GM12878 (cell line): ENCODE measurements around the gene BTG2. TPM values are rescaled to one million over a fixed set of nuclear protein-coding genes. Genes with fewer than 3 reads are reported as not detected.

ENCODE experiments used
- BCL11A ChIP-seq: IDR thresholded peaks from 2 replicates; pipeline ENCODE4 v1.6.1; 2011; ENCODE audit warnings: low read depth, low read length
- CBX3 ChIP-seq: fragments of 200-600 bp; sonication (generic); IDR thresholded peaks from 2 replicates; pipeline ENCODE4 v1.6.1; 2016; ENCODE audit warnings: low read depth, borderline replicate concordance
- CBX5 ChIP-seq: sonication (generic); IDR thresholded peaks from 2 replicates; pipeline ENCODE4 v1.6.1; 2016; ENCODE audit warnings: low read depth, moderate library complexity, mild to moderate bottlenecking, inconsistent platforms
- CEBPB ChIP-seq, 2 experiments: fragments of 150-350 bp in 1 of 2; IDR thresholded peaks; 2 replicates each; pipeline ENCODE4 v1.6.1; 2012 to 2014; ENCODE audit warnings: low read depth in 2 of 2, low read length in 2 of 2, borderline replicate concordance in 1 of 2, inconsistent platforms in 1 of 2
- EED ChIP-seq: sonication (generic); IDR thresholded peaks from 2 replicates; pipeline ENCODE4 v1.6.1; 2016; ENCODE audit warnings: antibody characterized with exemption, low read depth
- ESRRA ChIP-seq: IDR thresholded peaks from 2 replicates; pipeline ENCODE4 v1.6.1; 2012; ENCODE audit warnings: mild to moderate bottlenecking, low read length, improper control_type of control experiment
- MEF2A ChIP-seq: IDR thresholded peaks from 2 replicates; pipeline ENCODE4 v1.6.1; 2011; ENCODE audit warnings: low read depth, mild to moderate bottlenecking, low read length, moderate library complexity; ENCODE audit not compliant: insufficient read depth
- MTA3 ChIP-seq: IDR thresholded peaks from 2 replicates; pipeline ENCODE4 v1.6.1; 2012; ENCODE audit warnings: low read length, inconsistent platforms, borderline replicate concordance
- NFYA ChIP-seq: IDR thresholded peaks from 2 replicates; pipeline ENCODE4 v1.6.1; 2011; ENCODE audit warnings: low read depth, mild to moderate bottlenecking, low read length, improper control_type of control experiment, borderline replicate concordance
- RBBP5 ChIP-seq: fragments of 200-600 bp; sonication (generic); conservative IDR thresholded peaks from 2 replicates; pipeline ENCODE4 v1.6.1; 2016
- SMC3 ChIP-seq: IDR thresholded peaks from 2 replicates; pipeline ENCODE4 v1.6.1; 2011; ENCODE audit warnings: low read length, improper control_type of control experiment, borderline replicate concordance
- STAT3 ChIP-seq: IDR thresholded peaks from 2 replicates; pipeline ENCODE4 v1.6.1; 2011; ENCODE audit warnings: low read depth, low read length, improper control_type of control experiment
- TCF3 ChIP-seq: IDR thresholded peaks from 2 replicates; pipeline ENCODE4 v1.6.1; 2012; ENCODE audit warnings: low read depth, mild to moderate bottlenecking, low read length, borderline replicate concordance; ENCODE audit not compliant: insufficient read depth
- YY1 ChIP-seq: IDR thresholded peaks from 2 replicates; pipeline ENCODE4 v1.6.1; 2011; ENCODE audit warnings: low read depth, mild to moderate bottlenecking, low read length
- ZNF217 ChIP-seq: fragments of 450-650 bp; IDR thresholded peaks from 2 replicates; pipeline ENCODE4 v1.6.1; 2017; ENCODE audit warnings: antibody characterized with exemption, mild to moderate bottlenecking
- polyA plus RNA-seq, 11 experiments: library from polyadenylated mRNA; depleted of rRNA in 4 of 11; unstranded in 6 of 11; stranded (reverse) in 5 of 11; fragments of >200 nt; fragmentation: Nextera tagmentation in 4 of 11; fragmentation: Illumina TruSeq in 1 of 11; extraction: Ambion mirVana in 4 of 11; extraction: Trizol in 1 of 11; gene quantifications; 1 replicate in 1 of 11; 2 replicates in 10 of 11; pipeline versions ENCODE4 v1.2.1 to v1.2.3, GENCODE V29; 2011 to 2016; ENCODE audit warnings: inconsistent platforms in 2 of 11, missing spikeins in 2 of 11, low read depth in 1 of 11
- total RNA-seq, 4 experiments: library from RNA; depleted of rRNA in 3 of 4; stranded (reverse); fragments of >200 nt in 3 of 4; fragmentation: Illumina TruSeq in 1 of 4; extraction: Trizol in 1 of 4; gene quantifications; 2 replicates each; pipeline versions ENCODE4 v1.2.1 to v1.2.3, GENCODE V29; 2013 to 2021
- TF ChIP-seq, protein P1 (sequence below): fragments of 450-650 bp; IDR thresholded peaks from 2 replicates; pipeline ENCODE4 v1.6.1; 2016; ENCODE audit warnings: mild to moderate bottlenecking
- TF ChIP-seq, protein P2 (sequence below): fragments of 450-650 bp; formaldehyde crosslinking; IDR thresholded peaks from 2 replicates; pipeline ENCODE4 v1.5.0; 2022; ENCODE audit warnings: mild to moderate bottlenecking, missing genetic modification characterization
- TF ChIP-seq, protein P3 (sequence below): fragments of 450-650 bp; IDR thresholded peaks from 2 replicates; pipeline ENCODE4 v1.6.1; 2014; ENCODE audit warnings: mild to moderate bottlenecking
- TF ChIP-seq, protein P4 (sequence below): fragments of 450-650 bp; conservative IDR thresholded peaks from 2 replicates; pipeline ENCODE4 v1.6.1; 2017; ENCODE audit warnings: mild to moderate bottlenecking, moderate library complexity
- TF ChIP-seq, protein P5 (sequence below), 3 experiments: IDR thresholded peaks in 2 of 3; conservative IDR thresholded peaks in 1 of 3; 2 replicates each; pipeline ENCODE4 v1.5.1; 2011; ENCODE audit warnings: low read depth in 3 of 3, low read length in 3 of 3, mild to moderate bottlenecking in 3 of 3, control low read depth in 2 of 3, moderate library complexity in 2 of 3, inconsistent platforms in 1 of 3, mixed read lengths in 1 of 3; ENCODE audit not compliant: control insufficient read depth in 2 of 3, insufficient read depth in 1 of 3; ENCODE audit errors: extremely low read depth in 1 of 3

BTG2 gene
- total and polyA plus RNA-seq, 10 of the 15 experiments (the other 5 are each of a cell fraction or from before 2014, with no cell fraction given) = 23.3 to 160 (median 98.1) TPM

DNA sequence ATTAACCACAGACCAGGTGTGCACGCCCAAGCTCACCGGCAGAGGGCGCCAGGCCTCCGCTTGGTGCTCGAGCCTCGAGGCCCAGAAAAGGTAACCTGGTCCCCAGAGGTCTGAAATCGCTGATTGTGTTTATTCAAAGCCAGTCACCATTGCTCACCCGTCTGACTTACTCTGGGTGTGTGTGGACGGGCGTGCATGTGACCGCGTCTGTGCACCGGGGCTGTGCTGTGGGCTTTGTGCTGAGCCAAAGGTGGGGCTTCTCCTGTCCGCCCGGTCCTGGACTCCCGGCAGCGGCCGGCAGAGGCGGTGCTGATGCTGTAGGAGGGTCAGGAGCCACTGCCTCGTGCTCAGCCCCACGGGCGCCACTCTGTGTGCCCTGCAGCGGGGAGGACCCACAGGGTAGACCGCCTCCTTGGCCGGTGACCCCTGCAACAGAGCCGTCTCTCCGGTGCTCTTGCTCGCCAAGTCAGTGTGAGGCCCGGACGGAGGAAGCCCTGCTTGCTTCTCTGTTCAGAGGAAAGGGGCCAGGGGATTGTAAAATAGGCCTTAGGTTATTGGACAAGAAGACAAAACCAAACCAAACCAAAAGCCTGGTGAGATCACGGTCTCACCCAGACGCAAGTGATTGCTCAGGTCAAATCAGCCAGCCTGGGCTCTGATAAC, 32.0 kb upstream of the BTG2 start (continued):
- TF ChIP-seq TCF3 (peak; percentile 84; the same call in 1 of the 2 replicates), BCL11A (no peak), STAT3 (no peak), ESRRA (no peak), CBX3 (no peak), CBX5 (no peak), EED (peak; percentile 59; the same call in 1 of the 2 replicates), RBBP5 (no peak), MEF2A (peak; percentile 73; the same call in 1 of the 2 replicates), CEBPB (IDR thresholded peaks at IDR 0.05; ENCODE audit: borderline replicate concordance in 1 of 2, low read depth in 2 of 2, low read length in 2 of 2) (no peak), MTA3 (no peak), ZNF217 (peak; percentile 17; the same call in 1 of the 2 replicates), SMC3 (peak; percentile 98), NFYA (no peak), YY1 (peak; percentile 85)
- TF ChIP-seq, protein P1, sequence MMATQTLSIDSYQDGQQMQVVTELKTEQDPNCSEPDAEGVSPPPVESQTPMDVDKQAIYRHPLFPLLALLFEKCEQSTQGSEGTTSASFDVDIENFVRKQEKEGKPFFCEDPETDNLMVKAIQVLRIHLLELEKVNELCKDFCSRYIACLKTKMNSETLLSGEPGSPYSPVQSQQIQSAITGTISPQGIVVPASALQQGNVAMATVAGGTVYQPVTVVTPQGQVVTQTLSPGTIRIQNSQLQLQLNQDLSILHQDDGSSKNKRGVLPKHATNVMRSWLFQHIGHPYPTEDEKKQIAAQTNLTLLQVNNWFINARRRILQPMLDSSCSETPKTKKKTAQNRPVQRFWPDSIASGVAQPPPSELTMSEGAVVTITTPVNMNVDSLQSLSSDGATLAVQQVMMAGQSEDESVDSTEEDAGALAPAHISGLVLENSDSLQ = no peak
- TF ChIP-seq, protein P2, sequence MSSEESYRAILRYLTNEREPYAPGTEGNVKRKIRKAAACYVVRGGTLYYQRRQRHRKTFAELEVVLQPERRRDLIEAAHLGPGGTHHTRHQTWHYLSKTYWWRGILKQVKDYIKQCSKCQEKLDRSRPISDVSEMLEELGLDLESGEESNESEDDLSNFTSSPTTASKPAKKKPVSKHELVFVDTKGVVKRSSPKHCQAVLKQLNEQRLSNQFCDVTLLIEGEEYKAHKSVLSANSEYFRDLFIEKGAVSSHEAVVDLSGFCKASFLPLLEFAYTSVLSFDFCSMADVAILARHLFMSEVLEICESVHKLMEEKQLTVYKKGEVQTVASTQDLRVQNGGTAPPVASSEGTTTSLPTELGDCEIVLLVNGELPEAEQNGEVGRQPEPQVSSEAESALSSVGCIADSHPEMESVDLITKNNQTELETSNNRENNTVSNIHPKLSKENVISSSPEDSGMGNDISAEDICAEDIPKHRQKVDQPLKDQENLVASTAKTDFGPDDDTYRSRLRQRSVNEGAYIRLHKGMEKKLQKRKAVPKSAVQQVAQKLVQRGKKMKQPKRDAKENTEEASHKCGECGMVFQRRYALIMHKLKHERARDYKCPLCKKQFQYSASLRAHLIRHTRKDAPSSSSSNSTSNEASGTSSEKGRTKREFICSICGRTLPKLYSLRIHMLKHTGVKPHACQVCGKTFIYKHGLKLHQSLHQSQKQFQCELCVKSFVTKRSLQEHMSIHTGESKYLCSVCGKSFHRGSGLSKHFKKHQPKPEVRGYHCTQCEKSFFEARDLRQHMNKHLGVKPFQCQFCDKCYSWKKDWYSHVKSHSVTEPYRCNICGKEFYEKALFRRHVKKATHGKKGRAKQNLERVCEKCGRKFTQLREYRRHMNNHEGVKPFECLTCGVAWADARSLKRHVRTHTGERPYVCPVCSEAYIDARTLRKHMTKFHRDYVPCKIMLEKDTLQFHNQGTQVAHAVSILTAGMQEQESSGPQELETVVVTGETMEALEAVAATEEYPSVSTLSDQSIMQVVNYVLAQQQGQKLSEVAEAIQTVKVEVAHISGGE (CRISPR knock-in tag) = no peak
- TF ChIP-seq, protein P3, sequence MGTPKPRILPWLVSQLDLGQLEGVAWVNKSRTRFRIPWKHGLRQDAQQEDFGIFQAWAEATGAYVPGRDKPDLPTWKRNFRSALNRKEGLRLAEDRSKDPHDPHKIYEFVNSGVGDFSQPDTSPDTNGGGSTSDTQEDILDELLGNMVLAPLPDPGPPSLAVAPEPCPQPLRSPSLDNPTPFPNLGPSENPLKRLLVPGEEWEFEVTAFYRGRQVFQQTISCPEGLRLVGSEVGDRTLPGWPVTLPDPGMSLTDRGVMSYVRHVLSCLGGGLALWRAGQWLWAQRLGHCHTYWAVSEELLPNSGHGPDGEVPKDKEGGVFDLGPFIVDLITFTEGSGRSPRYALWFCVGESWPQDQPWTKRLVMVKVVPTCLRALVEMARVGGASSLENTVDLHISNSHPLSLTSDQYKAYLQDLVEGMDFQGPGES = 0 out of 2 replicates have a peak, but pooled peaks have one; percentile 8
- TF ChIP-seq, protein P4, sequence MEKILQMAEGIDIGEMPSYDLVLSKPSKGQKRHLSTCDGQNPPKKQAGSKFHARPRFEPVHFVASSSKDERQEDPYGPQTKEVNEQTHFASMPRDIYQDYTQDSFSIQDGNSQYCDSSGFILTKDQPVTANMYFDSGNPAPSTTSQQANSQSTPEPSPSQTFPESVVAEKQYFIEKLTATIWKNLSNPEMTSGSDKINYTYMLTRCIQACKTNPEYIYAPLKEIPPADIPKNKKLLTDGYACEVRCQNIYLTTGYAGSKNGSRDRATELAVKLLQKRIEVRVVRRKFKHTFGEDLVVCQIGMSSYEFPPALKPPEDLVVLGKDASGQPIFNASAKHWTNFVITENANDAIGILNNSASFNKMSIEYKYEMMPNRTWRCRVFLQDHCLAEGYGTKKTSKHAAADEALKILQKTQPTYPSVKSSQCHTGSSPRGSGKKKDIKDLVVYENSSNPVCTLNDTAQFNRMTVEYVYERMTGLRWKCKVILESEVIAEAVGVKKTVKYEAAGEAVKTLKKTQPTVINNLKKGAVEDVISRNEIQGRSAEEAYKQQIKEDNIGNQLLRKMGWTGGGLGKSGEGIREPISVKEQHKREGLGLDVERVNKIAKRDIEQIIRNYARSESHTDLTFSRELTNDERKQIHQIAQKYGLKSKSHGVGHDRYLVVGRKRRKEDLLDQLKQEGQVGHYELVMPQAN = peak; percentile 54; the same call in 1 of the 2 replicates
- TF ChIP-seq, protein P5, sequence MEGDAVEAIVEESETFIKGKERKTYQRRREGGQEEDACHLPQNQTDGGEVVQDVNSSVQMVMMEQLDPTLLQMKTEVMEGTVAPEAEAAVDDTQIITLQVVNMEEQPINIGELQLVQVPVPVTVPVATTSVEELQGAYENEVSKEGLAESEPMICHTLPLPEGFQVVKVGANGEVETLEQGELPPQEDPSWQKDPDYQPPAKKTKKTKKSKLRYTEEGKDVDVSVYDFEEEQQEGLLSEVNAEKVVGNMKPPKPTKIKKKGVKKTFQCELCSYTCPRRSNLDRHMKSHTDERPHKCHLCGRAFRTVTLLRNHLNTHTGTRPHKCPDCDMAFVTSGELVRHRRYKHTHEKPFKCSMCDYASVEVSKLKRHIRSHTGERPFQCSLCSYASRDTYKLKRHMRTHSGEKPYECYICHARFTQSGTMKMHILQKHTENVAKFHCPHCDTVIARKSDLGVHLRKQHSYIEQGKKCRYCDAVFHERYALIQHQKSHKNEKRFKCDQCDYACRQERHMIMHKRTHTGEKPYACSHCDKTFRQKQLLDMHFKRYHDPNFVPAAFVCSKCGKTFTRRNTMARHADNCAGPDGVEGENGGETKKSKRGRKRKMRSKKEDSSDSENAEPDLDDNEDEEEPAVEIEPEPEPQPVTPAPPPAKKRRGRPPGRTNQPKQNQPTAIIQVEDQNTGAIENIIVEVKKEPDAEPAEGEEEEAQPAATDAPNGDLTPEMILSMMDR (IDR thresholded peaks at IDR 0.05 in 2 of 3, conservative IDR thresholded peaks at IDR 0.05 in 1 of 3; ENCODE audit: control insufficient read depth in 2 of 3, extremely low read depth in 1 of 3, insufficient read depth in 1 of 3, low read depth in 3 of 3, low read length in 3 of 3) = peak; percentile 90 to 95 (median 90)
